Measurements from ENCODE around the gene OR7G1. TPM values are rescaled to one million over a fixed set of nuclear protein-coding genes. Genes with fewer than 3 reads are reported as not detected.

Gene OR7G1
- total RNA-seq, 1 experiment from 2014 or later, result not detected

GRCh38 chr19:9151367-9151766 is 35.8 kb upstream of the OR7G1 start:
- TF ChIP-seq, protein P1, sequence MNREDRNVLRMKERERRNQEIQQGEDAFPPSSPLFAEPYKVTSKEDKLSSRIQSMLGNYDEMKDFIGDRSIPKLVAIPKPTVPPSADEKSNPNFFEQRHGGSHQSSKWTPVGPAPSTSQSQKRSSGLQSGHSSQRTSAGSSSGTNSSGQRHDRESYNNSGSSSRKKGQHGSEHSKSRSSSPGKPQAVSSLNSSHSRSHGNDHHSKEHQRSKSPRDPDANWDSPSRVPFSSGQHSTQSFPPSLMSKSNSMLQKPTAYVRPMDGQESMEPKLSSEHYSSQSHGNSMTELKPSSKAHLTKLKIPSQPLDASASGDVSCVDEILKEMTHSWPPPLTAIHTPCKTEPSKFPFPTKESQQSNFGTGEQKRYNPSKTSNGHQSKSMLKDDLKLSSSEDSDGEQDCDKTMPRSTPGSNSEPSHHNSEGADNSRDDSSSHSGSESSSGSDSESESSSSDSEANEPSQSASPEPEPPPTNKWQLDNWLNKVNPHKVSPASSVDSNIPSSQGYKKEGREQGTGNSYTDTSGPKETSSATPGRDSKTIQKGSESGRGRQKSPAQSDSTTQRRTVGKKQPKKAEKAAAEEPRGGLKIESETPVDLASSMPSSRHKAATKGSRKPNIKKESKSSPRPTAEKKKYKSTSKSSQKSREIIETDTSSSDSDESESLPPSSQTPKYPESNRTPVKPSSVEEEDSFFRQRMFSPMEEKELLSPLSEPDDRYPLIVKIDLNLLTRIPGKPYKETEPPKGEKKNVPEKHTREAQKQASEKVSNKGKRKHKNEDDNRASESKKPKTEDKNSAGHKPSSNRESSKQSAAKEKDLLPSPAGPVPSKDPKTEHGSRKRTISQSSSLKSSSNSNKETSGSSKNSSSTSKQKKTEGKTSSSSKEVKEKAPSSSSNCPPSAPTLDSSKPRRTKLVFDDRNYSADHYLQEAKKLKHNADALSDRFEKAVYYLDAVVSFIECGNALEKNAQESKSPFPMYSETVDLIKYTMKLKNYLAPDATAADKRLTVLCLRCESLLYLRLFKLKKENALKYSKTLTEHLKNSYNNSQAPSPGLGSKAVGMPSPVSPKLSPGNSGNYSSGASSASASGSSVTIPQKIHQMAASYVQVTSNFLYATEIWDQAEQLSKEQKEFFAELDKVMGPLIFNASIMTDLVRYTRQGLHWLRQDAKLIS (CRISPR knock-in tag; IDR thresholded peaks at IDR 0.05; ENCODE audit: borderline replicate concordance), result no peak
- TF ChIP-seq PRRX2 (CRISPR knock-in tag; IDR thresholded peaks at IDR 0.05) (no peak), NFYB (CRISPR knock-in tag; conservative IDR thresholded peaks at IDR 0.05; ENCODE audit: low read depth) (no peak), TP53 (CRISPR knock-in tag; IDR thresholded peaks at IDR 0.05) (no peak), ZSCAN18 (CRISPR knock-in tag; IDR thresholded peaks at IDR 0.05) (no peak), SMAD4 (CRISPR knock-in tag; IDR thresholded peaks at IDR 0.05) (no peak)
- TF ChIP-seq, protein P2, sequence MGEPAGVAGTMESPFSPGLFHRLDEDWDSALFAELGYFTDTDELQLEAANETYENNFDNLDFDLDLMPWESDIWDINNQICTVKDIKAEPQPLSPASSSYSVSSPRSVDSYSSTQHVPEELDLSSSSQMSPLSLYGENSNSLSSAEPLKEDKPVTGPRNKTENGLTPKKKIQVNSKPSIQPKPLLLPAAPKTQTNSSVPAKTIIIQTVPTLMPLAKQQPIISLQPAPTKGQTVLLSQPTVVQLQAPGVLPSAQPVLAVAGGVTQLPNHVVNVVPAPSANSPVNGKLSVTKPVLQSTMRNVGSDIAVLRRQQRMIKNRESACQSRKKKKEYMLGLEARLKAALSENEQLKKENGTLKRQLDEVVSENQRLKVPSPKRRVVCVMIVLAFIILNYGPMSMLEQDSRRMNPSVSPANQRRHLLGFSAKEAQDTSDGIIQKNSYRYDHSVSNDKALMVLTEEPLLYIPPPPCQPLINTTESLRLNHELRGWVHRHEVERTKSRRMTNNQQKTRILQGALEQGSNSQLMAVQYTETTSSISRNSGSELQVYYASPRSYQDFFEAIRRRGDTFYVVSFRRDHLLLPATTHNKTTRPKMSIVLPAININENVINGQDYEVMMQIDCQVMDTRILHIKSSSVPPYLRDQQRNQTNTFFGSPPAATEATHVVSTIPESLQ (CRISPR knock-in tag; IDR thresholded peaks at IDR 0.05), result no peak
- TF ChIP-seq, protein P3, sequence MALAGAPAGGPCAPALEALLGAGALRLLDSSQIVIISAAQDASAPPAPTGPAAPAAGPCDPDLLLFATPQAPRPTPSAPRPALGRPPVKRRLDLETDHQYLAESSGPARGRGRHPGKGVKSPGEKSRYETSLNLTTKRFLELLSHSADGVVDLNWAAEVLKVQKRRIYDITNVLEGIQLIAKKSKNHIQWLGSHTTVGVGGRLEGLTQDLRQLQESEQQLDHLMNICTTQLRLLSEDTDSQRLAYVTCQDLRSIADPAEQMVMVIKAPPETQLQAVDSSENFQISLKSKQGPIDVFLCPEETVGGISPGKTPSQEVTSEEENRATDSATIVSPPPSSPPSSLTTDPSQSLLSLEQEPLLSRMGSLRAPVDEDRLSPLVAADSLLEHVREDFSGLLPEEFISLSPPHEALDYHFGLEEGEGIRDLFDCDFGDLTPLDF (CRISPR knock-in tag; IDR thresholded peaks at IDR 0.05), result no peak
- ATAC-seq, result no peak
- no peak overlapping the region for H3K4me3 Mint-ChIP-seq
- H3K4me1 Mint-ChIP-seq, result no peaks in the 10 kb centered on the region
- H3K27ac Mint-ChIP-seq, result no peak overlapping the region
- POLR2A ChIA-PET, result no interaction called here
- no peak for DNase-seq (ENCODE audit: low spot score)
- peaks cover 3% of the 10 kb centered on the region; the same call in 1 of the 2 replicates for H3K27me3 Mint-ChIP-seq (ENCODE audit: low read depth)
- CTCF ChIA-PET, result no interaction called here
- peaks cover 96% of the 10 kb centered on the region for H3K36me3 Mint-ChIP-seq
- peaks cover 67% of the 10 kb centered on the region for H3K9me3 Mint-ChIP-seq

- Mint-ChIP-seq H3K4me3 (no peak overlapping the region), H3K27ac (no peak overlapping the region), H3K9me3 (peaks cover 68% of the 10 kb centered on the region), H3K36me3 (peaks cover 91% of the 10 kb centered on the region), H3K4me1 (peaks cover under 1% of the 10 kb centered on the region; the same call in 1 of the 2 replicates), H3K27me3 (ENCODE audit: low read depth) (peaks cover 3% of the 10 kb centered on the region; the same call in 1 of the 2 replicates)
- ATAC-seq (no peak), DNase-seq (ENCODE audit: low spot score) (no peak)
- ChIA-PET CTCF (no interaction called here), POLR2A (no interaction called here)
- TF ChIP-seq HMGXB4 (CRISPR knock-in tag; IDR thresholded peaks at IDR 0.05) (no peak), ZNF532 (CRISPR knock-in tag; IDR thresholded peaks at IDR 0.05; ENCODE audit: borderline replicate concordance) (no peak), ZNF671 (CRISPR knock-in tag; IDR thresholded peaks at IDR 0.05) (no peak), GTF2I (CRISPR knock-in tag; conservative IDR thresholded peaks at IDR 0.05) (no peak), FOXK1 (CRISPR knock-in tag; IDR thresholded peaks at IDR 0.05) (no peak), GRHL2 (CRISPR knock-in tag; IDR thresholded peaks at IDR 0.05; ENCODE audit: insufficient replicate concordance, severe bottlenecking) (no peak), RORB (CRISPR knock-in tag; IDR thresholded peaks at IDR 0.05) (no peak), NR1H2 (CRISPR knock-in tag; IDR thresholded peaks at IDR 0.05) (no peak), ZNF263 (CRISPR knock-in tag; IDR thresholded peaks at IDR 0.05; ENCODE audit: low read depth) (no peak), NFE2L1 (CRISPR knock-in tag; IDR thresholded peaks at IDR 0.05) (no peak), SOX15 (CRISPR knock-in tag; IDR thresholded peaks at IDR 0.05) (no peak)
- TF ChIP-seq, protein P4, sequence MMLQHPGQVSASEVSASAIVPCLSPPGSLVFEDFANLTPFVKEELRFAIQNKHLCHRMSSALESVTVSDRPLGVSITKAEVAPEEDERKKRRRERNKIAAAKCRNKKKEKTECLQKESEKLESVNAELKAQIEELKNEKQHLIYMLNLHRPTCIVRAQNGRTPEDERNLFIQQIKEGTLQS (CRISPR knock-in tag; conservative IDR thresholded peaks at IDR 0.05), result no peak
- TF ChIP-seq, protein P5, sequence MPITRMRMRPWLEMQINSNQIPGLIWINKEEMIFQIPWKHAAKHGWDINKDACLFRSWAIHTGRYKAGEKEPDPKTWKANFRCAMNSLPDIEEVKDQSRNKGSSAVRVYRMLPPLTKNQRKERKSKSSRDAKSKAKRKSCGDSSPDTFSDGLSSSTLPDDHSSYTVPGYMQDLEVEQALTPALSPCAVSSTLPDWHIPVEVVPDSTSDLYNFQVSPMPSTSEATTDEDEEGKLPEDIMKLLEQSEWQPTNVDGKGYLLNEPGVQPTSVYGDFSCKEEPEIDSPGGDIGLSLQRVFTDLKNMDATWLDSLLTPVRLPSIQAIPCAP (CRISPR knock-in tag; IDR thresholded peaks at IDR 0.05), result no peak
Measured at GRCh38 chr19:9150650-9151049, 35.1 kb upstream of the OR7G1 start.
